AG08395 (cell line): ENCODE data around the gene CDS2.
"Not testable (repeated sequence)": the region's sequence is repeated elsewhere in the genome, so short reads cannot be mapped to it uniquely, and the experiment has no call there.

Experiments used
- DNase-seq: peaks from one replicate; pipeline ENCODE4 v3.0.0; 2012; ENCODE audit warnings: mixed read lengths, low spot score

CDS2 gene

DNA sequence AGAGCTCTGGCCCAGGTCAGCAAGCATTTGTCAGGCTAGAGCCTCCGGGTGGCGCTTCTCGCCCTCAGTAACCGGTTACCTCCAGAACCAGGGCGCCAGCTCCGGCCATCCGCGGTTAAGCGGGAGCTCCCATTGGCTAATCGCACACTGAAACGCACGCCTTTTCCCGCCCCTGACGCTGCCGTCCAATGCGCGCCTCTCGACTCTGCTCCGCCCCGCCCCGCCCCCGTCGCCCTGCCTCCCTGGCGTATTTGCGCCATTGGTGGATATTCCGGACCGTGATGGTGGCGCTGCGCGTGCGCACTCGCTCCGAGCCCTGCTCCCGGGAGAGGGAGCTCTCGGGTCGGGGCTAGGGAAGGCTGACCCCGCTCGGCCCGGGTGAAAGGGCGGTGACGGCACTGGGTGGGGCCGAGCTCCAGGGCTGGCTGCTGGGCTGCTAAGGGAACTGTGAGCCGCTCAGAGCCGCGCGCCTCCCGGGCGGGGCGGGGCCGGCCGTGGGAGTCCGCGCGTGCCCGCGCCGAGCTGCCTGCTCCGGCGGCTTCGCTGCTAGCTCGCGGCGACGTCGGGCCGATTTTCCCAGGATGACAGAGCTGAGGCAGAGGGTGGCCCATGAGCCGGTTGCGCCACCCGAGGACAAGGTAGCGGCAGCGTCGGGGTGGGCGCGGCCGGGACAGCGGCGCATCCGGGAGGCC is at the start of gene CDS2:
Gene CDS2 (plus strand): TSS at position 497 of the 692 bp plus-strand sequence. CDS start 85 bp downstream, at position 582.
- peak; percentile 99 for DNase-seq

DNA sequence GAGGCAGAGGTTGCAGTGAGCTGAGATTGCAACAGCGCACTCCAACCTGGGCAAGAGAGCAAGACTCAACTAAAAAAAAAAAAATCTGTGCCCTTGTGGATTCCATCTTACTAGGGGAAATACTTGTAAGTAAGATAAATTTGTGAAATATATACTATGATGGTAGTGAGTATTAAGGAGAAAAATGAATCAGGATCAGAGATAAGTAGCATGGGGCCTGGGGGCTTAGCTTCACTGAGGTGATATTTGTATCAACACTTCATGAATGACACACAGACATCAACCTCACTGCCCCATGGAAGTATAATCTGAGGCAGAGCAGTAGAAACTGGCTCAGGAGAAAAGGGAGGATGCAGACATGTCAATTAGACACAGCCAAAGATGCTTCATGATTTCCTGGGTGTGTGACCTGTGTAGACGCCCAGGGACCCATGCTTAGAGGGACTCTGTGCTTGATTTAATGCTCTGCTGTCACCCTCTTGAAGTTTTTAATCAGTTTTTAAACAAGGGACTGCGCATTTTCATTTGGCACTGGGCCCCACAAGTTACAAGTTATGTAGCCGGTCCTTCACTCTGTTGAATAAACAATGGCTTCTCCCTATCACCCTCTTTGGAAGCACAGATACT is 48.9 kb upstream of the CDS2 start:
- no peak for DNase-seq

DNA sequence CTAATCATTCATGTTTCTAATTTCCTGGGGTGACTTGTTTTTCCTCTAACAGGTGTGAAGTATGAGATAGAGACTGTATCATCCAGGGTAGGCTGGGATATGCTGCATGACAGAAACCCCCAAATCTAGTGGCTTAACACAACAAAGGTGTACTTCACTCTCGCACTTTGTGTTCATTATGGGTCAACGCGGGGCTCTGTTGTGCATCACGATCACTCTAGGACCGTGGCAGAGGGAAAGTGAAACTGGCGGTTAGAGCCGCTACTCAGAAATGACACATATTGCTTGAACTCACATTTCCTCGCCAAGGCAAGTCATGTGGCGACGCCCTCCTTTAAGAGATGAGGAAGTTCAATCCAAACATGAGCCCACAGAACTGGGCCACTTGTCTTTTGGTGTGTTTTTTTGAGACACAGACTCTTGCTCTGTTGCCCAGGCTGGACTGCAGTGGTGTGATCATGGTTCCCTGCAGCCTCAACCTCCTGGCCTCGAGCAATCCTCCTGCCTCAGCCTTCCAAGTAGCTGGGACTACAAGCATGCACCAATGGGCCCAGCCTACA is 48.3 kb upstream of the CDS2 start:
- peak; percentile 46 for DNase-seq

DNA sequence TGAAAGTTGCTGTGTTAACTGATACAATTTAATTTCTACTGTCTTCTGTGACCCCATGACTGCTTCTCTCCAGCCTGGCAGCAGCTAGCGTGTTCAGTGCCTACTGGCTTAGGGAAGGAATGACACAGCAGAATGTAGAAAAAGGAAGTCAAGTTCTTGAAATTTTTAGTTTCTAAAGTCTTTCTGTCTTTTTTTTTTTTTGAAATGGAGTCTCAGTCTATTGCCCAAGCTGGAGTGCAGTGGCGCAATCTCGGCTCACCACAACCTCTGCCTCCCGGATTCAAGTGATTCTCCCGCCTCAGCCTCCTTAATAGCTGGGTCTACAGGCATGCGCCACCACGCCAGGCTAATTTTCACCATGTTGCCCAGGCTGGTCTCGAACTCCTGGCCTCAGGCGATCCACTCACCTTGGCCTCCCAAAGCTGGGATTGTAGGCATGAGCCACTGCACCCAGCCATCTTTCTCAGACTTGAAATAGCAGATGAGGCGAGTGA is 46.4 kb upstream of the CDS2 start:
- peak; percentile 66 for DNase-seq

DNA sequence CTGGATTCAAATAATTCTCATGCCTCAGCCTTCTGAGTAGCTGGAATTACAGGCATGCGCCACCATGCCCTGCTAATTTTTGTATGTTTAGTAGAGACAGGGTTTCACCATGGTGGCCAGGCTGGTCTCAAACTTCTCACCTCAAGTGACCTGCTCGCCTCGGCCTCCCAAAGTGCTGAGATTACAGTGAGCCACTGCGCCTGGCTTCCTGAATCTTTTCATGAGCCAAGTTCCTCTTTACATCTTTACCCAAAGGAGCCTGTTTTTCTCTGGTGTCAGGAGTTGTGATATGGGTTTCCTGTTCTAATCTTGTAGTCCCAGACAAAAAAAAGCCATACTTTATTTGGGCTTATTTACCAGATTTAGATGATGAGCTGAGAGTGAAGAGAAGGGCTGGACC is 41.4 kb upstream of the CDS2 start:
- no peak for DNase-seq

DNA sequence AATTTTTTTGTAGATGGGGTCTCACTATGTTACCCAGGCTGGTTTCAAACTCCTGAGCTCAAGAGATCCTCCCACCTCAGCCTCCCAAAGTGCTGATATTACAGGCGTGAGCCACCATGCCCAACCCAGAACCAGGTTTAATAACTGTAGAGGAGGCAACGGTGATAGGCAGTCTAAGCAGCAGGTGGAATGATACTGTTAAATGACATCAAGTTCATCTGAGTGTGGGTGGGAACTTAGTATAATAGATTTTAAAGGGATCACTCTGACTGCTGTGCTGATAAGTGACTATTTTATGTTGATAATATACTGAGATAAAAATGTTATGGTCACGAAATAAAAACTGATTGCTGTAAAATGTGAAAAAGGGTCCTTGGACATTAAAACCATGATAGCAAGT is 38.1 kb upstream of the CDS2 start:
- DNase-seq = no peak

DNA sequence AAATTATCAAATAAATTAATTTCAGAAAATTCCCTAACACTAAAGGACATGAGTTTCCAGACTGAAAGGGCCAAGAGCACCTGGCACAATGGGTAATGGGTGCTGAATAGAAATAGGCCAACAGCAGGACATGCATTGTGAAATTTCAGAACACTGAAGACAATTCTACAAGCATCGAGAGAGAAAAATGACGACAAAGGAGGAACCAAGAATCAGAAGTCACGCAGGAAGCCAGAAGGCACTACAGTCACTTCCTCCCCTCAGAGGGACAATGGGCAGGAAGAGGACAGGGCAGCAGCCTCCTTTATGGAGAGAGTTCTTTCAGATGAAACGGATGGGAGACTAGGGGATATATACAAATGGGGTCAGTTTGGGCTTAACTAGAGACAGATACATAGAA is 36.6 kb upstream of the CDS2 start:
- DNase-seq = no peak

DNA sequence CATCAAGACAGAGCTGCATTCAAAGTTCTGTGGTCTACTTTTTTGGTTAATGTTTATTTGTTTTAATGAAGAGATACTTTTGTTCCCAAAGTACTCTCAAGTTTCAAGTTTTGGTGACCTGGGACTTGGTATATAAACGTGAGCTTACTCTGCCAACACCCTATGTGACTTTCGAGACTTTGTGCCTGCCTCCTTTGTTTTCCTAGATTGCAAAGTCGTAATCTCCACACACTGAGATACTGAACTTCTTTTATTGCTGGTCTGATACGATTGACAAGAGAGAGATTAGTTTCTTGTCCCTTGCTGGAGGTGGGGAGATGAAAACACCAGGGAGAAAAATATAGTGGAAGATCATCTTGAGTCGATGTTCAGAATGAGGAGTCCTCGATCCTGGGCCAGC is 34.9 kb upstream of the CDS2 start:
- DNase-seq = no peak

DNA sequence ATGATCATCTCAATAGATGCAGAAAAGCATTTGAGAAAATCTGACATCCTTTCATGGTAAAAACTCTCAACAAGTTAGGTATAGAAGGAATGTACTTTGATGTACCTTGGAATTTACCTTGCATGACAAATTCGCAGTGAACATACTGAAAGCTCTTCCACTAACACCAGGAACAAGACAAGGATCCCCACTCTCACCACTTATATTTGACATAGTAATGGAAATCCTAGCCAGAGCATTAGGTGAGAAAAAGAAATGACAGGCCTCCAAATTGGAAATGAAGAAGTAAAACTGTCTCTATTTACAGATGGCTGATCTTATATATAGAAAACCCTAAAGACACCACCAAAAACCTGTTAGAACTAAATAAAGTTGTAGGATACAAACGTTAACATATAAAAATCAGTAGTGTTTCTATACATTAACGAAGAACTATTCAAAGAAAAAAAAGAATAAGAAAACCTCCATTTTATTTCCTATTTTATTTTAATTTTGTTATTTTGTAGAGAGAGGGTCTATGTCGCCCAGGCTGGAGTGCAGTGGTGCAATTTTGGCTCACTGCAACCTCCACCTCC is 34.0 kb upstream of the CDS2 start:
- no peak for DNase-seq

DNA sequence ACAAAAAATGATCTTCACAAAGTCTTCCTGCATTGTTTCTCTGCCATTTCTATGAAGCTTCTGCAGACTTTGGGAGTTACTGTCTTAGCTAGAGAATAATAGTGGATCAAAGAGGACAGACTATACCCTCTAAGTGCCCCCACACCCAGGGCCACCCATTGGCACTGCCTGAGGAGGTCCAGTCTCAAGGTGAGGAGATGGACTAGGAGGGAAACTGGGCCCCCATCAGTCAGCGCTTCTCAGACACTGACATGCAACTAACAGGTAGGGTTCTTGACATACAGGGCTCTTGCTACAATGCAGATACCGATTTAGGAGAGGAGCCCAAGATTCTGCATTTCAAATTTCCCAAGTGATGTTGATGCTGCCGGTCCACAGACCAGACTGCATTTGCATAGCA is 31.4 kb upstream of the CDS2 start:
- DNase-seq = no peak

DNA sequence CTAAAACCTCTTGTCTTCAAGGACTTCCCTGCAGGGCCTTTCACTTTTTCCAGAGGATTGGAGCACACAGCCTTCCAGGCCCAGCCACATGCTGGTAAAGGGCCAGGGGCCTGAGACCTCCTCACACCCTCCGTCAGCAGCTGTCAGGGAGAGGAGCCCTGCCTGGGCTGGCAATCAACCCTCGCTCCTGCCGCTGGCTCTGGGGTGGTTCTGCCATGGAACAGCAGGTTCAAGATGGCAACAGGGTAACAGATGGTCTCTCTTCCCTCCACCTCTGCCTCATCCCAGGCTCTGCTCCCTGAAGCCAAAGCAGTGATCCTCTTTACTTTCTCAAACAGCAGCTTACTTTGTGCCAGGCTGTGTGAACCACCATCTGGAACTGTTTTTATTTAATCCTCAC is 30.9 kb upstream of the CDS2 start:
- no peak for DNase-seq

DNA sequence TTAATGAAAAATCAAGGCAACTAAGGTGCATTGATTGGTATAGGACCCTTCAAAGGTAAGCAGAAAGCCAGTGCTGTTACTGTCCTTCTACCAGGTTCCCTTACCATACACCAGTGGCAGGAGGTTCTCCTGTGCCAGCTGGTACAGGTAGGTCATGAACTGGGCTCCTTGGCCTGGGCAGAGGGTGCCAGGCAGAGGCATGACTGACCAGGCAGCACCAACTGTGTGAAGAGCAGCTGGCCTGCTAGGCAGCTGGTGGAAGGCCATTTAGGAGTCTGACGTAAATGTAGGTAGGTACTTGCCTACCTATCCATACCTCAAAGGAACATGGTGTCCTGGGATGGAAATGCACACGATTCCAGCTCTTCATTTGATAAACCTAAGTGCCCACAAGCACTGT is 30.3 kb upstream of the CDS2 start:
- no peak for DNase-seq

DNA sequence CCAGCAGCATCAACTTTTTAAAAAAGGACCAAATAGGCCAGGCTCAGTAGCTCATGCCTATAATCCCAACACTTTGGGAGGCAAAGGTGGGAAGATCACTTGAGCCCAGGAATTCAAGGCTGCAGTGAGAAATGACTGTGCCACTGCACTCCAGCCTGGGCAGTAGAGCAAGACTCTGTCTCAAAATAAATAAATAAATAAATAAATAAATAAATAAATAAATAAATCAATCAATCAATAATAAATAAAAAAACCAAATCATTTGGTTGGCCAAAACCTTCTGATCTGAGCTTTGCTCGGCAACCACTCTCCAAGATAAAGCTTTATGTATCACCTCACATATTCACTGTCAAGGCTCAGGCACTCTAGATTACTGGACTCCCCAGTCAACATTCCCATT is 27.8 kb upstream of the CDS2 start:
- not testable (repeated sequence) for DNase-seq

DNA sequence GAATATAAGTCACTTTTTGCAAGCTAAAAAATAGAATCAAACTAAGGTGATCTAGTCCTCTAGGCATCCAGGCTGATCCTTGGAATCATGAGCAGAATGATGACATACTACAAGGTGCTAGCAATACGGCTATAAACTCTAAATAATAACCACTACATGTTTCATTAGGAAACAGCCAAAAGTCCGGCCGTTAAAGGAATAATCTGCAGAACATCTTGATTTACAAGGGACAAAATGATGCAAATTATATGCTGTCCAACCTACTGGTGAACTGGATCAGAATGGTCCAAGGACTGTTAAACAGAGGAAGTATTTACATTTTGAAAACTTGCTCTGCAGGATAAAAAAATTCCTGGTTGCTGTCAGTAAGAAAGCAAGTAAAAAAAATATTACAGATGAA is 26.9 kb upstream of the CDS2 start:
- not testable (repeated sequence) for DNase-seq

DNA sequence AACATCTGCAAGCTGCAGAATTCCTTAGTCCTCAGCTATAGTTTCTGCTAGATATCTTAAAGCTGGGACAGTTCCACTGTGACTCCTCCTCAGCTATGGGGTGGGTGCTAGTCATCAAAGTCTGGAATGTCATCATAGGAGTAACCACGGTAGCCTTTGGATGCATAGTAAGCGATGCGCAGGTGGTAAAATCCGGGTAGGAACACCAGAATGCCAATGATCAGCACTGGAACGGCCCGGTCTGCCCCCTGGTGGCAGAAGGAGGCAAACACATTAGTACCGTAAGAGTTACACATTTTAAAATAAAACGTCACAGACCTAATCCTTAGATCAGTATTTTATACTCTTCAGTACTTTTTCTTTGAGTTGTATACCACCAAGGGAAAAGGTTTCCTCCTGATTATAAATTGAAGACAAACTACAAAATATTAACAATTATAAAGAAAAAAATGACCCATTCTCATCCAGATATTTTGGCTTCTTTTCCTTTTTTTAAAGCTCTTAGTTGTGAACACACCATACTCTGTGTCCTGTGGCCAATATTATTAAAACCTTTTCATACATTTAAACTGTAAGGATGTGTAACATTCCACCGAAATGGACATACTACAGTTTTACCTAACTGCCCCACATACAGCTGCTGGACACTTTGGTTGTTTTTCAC is 26.0 kb upstream of the CDS2 start:
- DNase-seq = peak; percentile 79

DNA sequence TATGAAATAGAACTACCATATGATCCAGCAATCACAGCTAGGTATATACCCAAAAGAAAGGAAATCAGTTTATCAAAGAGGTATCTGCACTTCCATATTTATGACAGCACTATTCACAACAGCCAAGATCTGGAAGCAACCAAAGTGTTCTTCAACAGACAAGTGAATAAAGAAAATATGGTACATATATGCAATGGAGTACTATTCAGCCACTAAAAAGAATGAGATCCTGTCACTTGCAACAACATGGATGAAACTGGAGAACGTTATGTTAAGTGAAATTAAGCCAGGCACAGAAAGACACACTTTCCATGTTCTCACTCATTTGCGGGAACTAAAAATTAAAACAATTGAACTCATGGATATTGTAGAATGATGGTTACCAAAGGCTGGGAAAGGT is 22.3 kb upstream of the CDS2 start:
- no peak for DNase-seq

DNA sequence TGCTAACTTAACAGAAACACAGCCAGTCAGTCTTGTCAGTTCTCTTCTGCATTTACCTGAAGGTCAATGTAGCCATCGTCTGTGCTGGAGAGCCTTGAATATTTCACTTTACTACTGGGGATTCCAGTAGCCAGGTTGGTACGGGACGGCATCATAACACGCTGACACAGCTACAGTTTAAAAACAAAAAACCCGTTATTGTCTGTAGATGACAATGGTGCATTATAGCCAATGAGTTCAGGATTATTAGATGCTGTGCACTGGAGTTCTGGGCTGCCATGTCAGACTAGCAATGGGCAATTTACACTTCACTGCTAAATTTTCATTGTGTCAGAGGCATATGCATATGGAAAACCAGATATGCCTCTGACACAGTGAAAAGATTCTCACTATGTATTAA is 17.5 kb upstream of the CDS2 start:
- no peak for DNase-seq

DNA sequence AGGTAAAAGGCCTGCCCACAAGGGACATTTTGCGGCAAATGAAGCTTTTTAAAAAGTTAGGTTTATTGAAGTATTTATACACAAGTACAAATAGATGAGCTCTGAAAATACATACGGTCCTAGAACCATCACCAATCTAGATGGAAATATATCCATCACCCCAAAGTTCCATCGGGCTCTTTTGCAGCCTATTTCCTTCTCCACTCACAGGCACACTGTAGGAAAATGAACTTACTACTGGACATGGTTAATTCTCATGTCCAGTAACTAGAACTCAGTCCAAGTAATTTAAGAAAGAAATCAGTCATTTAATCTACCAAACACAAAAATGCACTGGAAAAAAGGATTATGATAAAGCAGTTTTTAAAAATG is 13.2 kb upstream of the CDS2 start:
- no peak for DNase-seq

DNA sequence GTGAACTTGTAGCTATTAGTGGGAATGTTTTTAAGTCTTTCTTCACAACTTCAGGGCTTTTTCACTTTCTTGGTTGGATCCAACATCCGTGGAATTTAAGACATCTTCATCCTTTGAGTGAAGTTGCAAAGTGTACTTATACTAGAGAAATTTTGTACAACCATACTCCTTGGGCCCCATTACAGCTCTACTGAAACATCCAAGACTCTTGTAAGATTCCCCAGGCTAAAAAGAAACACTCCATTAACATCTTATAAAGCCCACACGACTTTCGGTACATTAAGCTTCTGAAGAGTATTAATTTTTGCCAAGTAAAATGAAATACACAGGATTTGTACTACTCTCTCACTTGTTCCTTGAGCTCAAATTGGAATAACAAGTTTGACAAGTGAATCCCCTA is 12.4 kb upstream of the CDS2 start:
- DNase-seq = no peak

DNA sequence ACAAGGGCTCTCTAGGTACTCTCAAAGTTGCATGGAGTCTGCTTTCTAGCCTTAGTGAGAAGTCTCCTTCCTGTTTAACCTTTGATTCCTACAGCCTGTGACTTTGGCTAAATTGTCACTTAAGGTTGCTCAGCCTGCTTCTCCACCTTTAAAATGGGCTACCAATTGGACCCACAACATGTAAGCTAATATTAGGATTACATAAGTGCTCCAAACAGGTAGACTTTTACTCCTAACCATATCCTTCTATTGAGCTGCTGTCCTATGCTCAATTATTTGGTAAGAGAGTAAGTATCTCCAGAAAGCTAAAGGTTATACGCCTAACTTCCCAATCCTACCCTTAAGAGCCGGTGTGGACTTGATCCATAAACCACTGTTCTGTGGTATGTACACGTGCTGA is 9.9 kb upstream of the CDS2 start:
- DNase-seq = no peak

DNA sequence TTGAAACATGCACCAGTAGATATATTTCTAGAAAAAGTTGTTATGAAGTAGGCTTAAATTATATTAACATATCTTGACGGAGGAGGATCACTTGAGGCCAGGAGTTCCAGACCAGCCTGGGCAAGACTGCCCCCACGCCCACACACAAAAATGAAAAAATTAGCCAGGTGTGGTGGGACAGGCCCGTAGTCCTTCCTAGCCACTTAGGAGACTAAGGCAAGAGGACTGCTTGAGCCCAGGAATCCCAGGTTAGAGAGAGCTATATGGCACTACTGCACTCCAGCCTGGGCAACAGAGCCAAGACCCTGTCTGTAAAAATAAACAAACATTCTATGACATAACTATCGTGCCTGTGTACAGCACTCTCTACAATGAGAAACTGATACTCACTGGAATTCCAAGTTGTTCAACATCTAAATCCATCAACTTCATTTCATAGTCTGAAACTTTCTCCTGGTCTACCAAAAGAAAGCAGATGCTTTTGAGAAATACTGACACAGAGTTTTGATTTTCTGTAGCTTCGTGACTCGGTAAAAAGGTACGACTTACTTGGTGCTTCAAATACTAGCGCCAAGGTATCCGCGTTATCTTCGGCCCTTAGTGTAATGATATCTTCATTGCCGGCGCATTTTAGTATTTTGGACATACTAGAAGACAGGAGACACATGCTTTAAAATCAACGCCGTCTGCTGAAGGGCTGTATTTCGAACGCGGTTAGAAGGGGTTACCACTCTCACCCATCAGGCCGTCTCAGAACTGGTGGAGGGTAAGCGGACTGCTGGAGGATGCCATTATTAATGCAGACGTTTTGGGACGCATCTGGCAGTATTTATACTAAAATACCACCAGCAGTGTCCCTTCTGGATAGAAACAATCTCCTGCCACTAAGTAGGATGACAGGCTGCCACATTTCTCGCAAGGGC is 8.3 kb upstream of the CDS2 start:
- no peak for DNase-seq

DNA sequence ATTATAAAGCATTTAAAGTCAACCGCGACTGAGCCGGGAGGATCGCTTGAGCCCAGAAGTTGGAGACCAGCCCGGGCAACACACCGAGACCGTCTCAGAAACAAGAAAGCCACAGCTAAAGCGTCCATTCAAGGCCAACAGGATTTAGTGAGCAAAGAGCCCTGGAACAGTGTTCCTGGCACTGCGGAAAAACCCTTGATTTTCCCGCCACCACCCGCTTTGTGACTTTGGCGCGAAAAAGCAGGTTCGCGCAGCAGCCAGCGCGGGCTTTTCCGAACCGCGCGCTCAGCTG is 7.7 kb upstream of the CDS2 start:
- no peak for DNase-seq
